AG20443 (cell line): ENCODE data around the gene PDE1A.
"Not testable (repeated sequence)": the region's sequence is repeated elsewhere in the genome, so short reads cannot be mapped to it uniquely, and the experiment has no call there.

Experiments used
- DNase-seq: peaks from one replicate; pipeline ENCODE4 v3.0.0; 2012; ENCODE audit warnings: low spot score, mixed read lengths

The PDE1A gene

DNA sequence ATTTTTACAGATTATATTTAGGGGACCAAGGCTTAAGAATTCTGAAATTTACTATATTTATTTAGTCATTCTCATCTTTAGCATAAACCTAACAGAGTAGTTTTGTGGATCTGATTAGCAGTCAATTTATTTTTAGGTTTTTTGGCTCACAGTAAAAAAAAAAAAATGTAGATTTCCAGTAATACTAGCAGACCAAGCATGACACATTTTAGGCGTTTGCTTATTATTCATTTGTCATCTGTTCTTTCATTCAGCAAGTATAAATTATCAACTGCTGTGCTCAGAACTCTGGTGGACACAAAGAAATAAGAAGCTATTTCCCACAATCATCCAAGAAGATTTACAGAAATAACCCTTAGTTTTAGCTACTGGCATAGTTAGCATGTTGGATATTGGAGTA is 20.6 kb downstream of the PDE1A start:
- peak; percentile 25 for DNase-seq

DNA sequence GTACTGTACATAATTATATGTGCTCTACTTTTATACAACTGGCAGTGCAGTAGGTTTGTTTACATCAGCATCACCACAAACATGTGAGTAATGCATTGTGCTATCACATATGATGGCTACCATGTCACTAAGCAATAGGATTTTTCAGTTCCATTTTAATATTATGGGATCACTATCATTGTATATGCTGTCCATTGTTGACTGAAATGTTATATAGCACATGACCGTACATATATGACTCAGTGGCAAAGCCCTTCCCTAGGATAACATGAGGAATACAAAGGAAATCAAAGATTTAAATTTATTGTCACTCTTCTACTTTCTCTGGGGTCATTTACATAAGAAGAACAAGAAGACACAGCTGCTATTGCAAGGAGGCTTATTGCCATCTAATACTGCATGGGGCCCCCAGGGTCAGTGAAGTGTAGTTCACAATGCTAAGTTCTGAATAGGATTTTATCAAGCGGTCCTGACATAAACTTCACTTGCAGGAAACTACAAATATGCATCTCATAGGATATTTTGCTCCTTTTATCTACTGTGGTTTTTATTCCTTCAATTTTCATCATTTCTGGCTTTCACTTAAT is 21.8 kb downstream of the PDE1A start:
- DNase-seq, result no peak

- DNase-seq, result no peak
These were observed 22.7 kb downstream of the PDE1A start for GRCh38 chr2:182404092-182404491.

GRCh38 chr2:182393270-182393760 is 33.5 kb downstream of the PDE1A start:
- DNase-seq, result no peak

DNA sequence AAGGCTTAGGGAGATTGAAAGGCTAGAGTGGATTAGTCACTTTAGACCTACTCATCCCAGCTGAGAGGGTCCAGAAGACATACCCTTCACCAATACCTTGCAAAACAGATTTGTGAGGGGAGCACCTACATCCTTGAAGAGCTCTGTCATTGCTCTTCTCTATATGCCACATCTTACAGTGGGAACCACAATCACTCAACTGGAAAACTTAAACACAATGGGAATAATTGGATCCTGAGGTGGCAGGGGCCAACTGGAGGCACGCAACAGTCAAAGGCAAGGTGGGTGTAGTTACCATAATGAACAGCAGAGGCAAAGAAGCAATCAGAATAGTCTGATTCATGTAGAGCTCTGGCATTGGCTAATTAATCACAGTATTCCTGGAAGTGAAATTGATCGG is 35.4 kb downstream of the PDE1A start:
- DNase-seq, result no peak

GRCh38 chr2:182386267-182386880 is 40.5 kb downstream of the PDE1A start:
- DNase-seq, result not testable (repeated sequence)

DNA sequence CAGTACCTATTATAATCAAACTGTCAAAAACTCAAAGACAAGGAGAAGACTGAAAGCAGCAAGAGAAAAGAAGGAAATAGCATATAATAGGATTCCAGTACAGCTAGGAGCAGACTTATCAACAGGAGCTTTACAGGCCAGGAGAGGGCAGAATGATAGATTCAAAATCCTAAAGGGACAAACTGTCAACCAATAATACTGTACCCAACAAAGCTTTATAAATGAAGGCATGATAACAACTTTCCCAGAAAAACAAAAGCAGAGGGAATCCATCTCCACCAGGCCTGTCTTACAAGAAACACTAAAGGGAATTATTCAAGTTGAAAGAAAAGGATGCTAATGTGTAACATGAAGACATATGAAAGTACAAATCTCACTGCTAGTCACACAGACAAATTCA is 42.0 kb downstream of the PDE1A start:
- no peak for DNase-seq

GRCh38 chr2:182381225-182381624 is 45.6 kb downstream of the PDE1A start:
- DNase-seq, result no peak

DNA sequence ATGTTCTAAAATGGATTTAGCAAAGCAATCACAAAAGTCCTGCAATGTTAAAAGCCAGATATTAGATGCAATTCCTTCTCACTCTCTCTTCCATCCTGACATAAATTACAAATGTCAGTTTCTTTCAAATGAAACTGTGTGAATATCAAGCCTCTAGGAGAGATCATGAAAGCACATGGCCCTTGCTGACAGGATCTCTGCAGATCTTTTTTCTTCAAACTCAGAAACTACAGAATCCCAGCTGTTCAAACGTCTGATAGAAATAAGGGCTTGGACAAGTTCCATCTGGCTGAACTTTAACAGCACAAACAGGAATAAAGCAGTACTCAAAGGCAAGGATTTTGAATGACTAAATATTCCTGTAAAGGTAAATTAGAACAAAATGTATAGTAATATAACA is 47.6 kb downstream of the PDE1A start:
- DNase-seq, result no peak

- no peak for DNase-seq
These were observed 48.1 kb downstream of the PDE1A start for GRCh38 chr2:182378759-182379158.

DNA sequence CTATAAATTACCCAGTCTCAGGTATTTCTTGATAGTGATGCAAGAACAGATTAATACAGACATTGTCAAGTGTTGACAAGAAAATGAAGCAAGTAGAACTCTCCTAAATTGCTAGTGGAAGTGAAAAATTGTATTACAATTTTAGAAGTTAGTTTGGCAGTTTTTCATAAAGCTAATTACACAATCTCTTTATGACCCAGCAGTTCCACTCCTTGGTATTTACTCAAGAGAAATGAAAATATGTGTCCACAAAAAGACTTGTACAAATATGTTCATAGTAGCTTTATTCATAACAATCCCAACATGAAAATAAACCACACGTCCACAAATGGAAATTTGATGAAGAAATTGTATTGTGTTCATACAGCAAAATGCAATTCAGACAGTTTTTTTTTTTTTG is 49.4 kb downstream of the PDE1A start:
- no peak for DNase-seq

DNA sequence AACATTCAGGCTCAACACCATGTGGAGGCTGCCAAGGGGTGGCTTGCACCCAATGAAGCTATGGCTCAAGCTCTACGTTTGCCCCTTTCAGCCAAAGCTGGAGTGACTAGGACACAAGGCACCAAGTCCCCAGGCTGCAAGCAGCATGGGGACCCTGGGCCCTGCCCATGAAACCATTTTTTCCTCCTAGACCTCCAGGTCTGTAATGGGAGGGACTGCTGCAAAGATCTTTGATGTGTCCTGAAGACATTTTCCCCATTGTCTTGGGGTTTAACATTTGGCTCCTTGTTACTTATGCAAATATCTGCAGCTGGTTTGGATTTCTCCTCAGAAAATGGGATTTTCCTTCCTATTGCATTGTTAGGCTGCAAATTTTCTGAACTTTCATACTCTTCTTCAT is 51.0 kb downstream of the PDE1A start:
- DNase-seq, result no peak

- peak; percentile 86 for DNase-seq
These were observed 54.2 kb downstream of the PDE1A start for GRCh38 chr2:182372661-182373060.

DNA sequence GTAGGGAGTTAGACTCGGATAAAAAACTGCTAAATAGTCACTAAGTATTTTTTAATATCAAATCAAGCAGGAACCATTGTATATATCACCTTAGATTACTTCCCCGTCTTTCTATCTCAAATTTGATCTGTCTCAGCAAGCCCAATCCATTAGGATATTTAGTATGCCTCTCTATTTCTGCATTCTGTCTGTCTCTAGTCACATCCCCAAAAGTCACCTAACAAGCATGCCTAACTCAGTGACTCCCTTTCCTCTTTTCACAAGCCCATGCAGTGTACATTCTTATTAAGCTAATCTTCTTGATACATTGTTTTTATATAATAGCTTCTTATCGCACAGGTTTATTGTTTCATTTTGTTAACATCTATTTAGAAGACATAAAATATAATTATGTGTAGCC is 57.8 kb downstream of the PDE1A start:
- no peak for DNase-seq

DNA sequence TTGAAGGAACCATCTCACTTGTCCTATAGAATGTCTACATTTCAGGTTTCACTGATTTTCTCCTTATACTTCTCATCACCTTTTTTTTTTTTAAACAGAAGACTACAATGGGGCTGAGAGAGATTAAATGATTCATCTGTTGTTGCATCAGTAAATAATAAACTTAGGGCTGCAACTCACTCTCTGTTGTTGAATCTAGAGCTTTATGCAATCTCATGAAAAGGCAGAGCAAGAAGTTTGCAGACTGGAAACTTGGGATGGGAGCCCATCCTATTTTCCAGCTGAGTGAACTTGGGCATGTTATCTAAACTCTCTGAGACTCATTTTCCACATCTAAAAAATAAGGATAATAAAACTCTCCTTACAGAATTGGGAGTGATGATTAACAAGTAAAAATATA is 58.4 kb downstream of the PDE1A start:
- DNase-seq, result peak; percentile 38

DNA sequence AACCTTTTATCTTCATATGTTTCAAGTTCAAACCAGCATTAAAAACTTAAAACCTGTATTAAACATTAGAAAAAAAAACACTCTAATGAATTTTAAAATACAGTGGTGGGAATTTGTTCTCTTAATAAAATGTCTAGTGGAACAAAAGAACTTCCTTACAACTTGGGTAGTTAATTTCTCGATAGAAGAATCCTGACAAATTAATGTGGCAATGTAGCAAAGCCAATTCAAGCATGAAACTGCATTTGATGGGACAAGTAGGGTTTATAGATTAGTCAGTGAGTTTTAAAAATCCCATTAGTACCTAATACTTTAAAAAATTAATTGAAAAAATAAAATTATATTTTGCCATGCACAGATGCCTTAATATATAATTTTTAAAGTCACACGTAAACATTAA is 59.4 kb downstream of the PDE1A start:
- DNase-seq, result no peak

GRCh38 chr2:182366628-182367027 is 60.2 kb downstream of the PDE1A start:
- DNase-seq, result peak; percentile 45

DNA sequence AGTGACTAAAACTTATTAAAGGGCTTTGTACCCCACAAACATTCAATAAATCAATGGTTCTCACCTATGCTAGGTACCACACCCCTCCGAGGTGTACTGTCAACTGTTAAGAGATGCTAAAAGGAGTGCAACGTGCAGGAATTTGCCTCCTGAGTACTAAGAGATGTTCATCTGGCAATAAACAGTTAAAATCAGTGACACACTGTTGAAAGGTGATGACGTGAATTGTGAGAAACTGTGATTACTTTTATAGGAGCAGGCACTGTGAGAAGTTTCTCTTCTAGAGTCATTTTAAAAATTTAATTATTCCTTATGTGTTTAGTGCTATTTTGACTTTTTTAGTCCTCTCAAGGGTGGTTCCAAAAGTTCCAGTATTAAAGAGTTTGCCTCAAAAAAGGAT is 61.0 kb downstream of the PDE1A start:
- DNase-seq, result no peak

DNA sequence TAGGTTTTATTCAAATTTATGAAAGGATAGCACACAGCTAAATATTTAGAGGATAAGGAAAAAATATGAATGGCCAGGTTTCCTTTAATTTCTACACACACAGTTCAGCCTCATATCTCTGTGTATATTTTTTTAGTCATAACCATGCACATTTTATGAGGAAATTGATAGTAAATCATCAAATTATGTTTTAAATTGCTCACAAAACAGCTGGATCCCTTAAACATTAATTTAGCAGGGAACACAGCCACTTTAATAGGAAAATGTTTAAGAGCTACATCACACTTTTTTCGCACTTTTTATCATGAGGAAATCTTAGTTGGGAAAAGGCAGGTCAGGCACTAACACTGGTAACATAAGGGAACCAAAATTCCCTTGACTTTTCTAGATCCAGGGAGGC is 65.4 kb downstream of the PDE1A start:
- no peak for DNase-seq

GRCh38 chr2:182360663-182361260 is 66.1 kb downstream of the PDE1A start:
- DNase-seq, result no peak

DNA sequence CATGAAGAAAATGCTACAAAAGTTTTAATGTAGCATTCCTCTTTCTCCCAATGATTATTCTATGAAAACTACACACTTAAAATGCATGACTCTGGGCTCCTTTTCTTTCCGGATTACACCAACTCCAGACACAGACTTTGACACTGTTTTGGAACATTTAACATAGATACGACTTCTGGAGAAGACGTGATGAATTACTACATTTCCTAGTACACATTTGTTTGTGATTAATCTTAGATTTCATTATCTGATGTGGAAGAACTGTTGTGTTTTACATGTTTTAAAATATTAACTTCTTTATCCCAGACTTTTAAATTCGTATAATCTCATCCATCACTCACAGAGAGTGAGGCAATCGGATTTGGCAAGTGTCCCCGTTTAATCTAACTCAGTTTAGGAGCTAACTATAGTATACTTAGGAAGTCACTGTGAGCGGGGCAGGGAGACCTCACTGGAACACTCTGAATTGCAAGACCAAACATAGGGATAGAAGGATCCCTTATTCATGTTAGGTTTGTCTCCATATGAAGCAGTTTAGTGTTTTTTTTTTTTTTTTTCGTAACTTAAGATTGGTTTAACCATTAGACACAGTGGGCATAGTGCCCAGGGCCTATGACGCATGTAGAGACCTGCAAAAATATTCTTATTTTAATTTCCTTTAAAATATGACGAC is 66.7 kb downstream of the PDE1A start:
- peak; percentile 8 for DNase-seq

- no peak for DNase-seq
These were observed 67.5 kb downstream of the PDE1A start for GRCh38 chr2:182359027-182359989.
